ENCODE results near the gene CNTNAP5.

The CNTNAP5 gene

DNA sequence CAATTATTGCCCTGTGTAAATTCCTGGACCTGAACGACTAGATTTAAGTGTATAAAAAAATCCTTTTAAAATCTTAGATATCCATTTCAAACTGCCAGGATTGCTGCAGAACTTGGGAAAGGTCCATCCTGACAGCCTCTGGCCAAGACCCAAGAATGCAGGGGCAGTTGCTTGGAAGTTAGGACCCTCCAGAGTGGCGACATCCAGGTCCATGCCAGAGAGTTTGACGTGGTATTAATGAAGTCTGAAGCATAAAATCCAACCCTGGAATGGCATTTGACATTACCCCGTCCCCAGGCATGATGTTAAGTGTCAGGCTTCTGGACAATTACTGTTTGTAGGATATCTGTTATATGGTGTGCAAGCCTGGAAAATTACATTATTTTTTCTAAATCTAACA lies 810.2 kb downstream of the CNTNAP5 start:
- TF ChIP-seq, protein P1, sequence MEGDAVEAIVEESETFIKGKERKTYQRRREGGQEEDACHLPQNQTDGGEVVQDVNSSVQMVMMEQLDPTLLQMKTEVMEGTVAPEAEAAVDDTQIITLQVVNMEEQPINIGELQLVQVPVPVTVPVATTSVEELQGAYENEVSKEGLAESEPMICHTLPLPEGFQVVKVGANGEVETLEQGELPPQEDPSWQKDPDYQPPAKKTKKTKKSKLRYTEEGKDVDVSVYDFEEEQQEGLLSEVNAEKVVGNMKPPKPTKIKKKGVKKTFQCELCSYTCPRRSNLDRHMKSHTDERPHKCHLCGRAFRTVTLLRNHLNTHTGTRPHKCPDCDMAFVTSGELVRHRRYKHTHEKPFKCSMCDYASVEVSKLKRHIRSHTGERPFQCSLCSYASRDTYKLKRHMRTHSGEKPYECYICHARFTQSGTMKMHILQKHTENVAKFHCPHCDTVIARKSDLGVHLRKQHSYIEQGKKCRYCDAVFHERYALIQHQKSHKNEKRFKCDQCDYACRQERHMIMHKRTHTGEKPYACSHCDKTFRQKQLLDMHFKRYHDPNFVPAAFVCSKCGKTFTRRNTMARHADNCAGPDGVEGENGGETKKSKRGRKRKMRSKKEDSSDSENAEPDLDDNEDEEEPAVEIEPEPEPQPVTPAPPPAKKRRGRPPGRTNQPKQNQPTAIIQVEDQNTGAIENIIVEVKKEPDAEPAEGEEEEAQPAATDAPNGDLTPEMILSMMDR (IDR thresholded peaks at IDR 0.05): no peak

DNA sequence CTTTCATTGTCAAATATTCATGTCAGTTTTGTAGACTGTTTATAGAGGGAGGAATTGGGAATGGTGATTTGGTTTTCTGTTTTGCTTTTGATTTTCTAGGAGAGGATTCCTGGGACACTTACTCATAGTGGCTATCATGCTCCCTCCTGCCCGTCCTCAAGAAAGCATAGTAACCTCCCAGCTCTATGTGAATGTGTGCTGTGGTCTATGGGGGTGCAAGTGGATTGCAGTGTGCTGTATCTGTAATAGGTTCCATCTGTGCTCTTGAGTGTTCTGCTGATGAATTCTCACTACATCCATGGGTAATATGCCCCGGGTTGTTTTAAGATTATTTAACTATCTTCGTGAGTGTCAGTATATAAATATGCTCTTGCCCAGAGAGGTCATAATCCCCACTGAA lies 811.3 kb downstream of the CNTNAP5 start:
- TF ChIP-seq, protein P1 (IDR thresholded peaks at IDR 0.05): no peak

DNA sequence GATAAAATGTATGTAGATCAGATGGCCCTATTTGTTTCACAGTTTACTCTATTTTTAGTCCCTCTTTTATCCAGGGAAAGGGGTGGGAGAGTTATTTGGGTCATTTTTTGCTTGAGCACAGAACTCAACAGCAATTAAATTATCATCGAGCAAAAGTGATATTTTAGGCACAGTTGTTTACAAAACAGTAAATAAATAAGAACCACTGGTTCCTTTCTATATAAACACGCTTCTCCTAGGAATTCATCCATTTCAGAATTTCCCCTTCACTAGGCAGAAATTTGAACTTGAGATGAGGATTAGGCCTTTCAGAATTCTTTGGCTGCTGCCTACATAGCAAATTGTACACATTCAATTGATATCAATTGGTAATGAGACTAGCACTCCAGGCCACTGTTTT lies 812.4 kb downstream of the CNTNAP5 start:
- TF ChIP-seq, protein P1 (IDR thresholded peaks at IDR 0.05): no peak

DNA sequence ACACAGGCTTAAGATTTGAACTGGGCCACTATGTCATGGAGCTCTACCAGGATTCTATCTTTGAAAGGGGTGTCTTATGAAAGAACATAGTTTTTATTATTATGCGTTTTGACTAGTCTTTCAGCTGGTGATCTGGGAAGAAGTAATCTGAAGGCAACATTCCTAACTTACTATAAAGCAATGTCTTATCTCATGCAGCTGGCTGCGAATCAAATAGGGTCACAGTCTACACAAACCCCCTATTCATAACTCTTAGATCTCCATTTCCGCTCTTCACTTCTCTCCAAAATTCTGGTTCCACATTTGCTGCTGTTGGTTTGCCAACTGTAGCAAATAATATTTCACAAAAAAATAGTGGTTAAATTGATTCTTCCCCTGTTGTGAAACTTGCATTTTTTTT lies 813.3 kb downstream of the CNTNAP5 start:
- TF ChIP-seq, protein P1 (IDR thresholded peaks at IDR 0.05): no peak

DNA sequence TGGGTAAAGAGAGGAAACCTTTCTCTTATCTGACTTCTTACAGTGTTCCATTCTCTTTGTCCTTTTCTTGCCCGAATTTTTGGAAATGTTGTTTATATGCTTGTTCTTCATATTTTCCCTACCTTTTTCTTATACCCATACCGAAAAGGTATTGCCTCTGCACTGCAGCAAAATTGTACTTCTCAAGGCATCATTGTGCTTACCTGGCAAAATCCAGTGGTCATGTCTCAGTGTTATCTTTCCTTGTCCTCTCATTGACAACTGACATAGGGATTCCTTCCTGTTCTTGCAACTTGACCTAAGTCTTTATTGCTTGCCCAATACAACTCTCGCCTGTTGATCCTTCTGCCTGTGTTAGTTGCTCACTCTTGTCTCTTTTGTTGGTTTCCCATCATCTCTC lies 842.2 kb downstream of the CNTNAP5 start:
- TF ChIP-seq, protein P1 (IDR thresholded peaks at IDR 0.05): no peak

DNA sequence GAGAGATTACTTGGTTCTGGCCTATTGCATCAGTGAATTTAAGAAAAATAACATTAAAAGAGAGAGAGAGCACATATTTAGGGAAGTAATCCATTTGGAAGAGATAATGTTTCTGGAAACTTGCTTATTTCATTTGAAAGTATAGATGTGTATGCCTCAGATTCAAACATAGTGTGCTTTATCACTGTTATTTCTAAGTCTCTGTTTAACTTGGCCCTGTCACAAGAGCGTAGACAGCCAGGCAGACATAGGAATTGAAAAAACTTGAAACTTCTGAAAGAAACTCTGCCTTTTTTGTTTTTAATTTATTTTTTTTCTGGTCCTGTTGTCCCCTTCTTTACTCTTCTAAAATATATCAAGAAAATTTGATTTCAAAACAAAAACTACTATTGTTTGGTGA lies 849.1 kb downstream of the CNTNAP5 start:
- TF ChIP-seq, protein P1 (IDR thresholded peaks at IDR 0.05): no peak

DNA sequence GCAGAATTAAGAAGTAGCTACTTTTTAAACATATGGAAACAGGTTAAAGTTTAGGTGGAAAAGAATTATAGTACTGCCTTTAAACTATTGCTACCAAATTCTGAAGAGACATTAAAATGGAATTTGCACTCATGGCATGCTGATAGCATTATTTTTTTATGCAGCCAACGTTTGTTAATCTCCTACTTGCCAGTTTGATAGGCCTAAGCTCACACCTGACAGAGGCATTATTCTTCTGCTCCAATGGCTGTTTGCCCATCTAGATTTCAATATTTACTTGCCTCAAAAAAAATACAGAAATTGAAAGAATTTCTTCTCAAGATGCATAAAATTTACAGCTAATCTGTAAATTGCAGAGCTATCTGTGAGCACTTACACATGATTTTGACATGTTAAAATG lies 849.6 kb downstream of the CNTNAP5 start:
- TF ChIP-seq, protein P1 (IDR thresholded peaks at IDR 0.05): no peak

DNA sequence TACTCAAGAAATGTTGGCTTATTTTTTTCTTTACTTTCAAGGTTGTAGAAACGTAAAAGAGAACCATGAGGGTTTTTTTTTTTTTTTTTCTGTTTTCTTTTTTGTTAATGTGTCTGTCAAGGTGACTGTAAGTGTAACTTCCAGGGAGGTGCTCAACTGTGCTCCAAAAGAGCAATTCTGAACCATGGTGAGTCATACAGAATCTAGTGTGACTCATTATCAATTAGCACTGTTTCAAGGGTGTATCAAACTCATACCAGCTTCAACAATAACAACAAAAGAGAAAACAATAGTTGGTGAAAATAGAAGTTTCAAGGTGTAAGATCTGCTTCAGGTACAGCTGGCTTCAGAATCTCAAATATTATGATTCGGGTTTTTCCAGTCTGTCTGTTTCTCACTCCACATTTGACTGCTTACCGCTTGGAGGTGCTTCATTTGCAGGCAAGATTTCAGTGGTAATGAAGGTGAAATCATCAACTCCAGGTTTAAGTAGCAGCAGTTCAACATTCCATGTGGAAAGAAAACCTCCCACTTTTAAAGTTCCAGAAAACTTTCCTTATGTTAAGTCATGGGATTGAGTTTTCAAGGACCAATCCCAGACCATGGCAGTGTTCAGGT lies 850.6 kb downstream of the CNTNAP5 start:
- TF ChIP-seq, protein P1 (IDR thresholded peaks at IDR 0.05): no peak
